A673 (cell line): Measurements from ENCODE around the gene CHRNG.

Experiments
- EZH2 ChIP-seq: fragments of 200-600 bp; sonication (generic); IDR thresholded peaks from 2 replicates; pipeline ENCODE4 v1.6.1; 2017; ENCODE audit warnings: borderline replicate concordance, low read depth, mild to moderate bottlenecking, mixed read lengths, antibody characterized with exemption, low read length; ENCODE audit not compliant: poor library complexity, severe bottlenecking
- TF ChIP-seq, protein P1 (sequence below): fragments of 300-800, 200-600 bp; sonication (generic); conservative IDR thresholded peaks from 2 replicates; pipeline ENCODE4 v1.5.1; 2017; ENCODE audit warnings: low read depth, mild to moderate bottlenecking, antibody characterized with exemption, low read length, moderate library complexity, mixed read lengths

DNA sequence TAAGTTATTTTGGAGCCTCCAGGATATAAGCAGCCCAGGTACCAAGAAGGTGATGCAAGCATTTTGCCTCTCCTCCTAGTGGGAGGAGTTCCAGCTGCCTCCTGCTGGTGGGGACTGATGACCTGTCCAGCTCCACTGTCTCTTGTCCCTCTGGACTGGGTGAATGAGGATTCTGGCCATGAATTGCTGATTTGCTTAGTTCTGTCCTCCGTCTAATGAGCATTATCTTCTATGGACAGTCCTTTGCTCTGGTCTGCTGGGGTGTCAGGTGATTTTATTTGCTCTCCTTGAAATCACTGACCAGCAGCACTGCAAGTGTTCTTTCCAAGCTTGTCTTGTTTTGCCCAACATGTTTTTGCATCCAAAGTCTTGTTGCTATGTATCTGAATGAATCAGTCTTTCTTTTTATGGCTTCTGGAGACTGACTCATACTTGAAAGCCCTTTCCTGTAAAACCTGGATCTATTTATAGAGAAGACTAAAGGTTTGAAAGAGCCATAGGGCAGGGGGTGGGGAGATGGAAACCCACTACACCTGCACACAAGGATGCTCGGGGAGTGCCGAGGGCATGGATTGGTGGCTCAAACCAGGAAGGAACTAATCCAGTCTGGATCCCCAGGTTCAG is 53.4 kb downstream of the CHRNG start:
- TF ChIP-seq, protein P1, sequence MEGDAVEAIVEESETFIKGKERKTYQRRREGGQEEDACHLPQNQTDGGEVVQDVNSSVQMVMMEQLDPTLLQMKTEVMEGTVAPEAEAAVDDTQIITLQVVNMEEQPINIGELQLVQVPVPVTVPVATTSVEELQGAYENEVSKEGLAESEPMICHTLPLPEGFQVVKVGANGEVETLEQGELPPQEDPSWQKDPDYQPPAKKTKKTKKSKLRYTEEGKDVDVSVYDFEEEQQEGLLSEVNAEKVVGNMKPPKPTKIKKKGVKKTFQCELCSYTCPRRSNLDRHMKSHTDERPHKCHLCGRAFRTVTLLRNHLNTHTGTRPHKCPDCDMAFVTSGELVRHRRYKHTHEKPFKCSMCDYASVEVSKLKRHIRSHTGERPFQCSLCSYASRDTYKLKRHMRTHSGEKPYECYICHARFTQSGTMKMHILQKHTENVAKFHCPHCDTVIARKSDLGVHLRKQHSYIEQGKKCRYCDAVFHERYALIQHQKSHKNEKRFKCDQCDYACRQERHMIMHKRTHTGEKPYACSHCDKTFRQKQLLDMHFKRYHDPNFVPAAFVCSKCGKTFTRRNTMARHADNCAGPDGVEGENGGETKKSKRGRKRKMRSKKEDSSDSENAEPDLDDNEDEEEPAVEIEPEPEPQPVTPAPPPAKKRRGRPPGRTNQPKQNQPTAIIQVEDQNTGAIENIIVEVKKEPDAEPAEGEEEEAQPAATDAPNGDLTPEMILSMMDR, result no peak
- TF ChIP-seq EZH2, result no peak
